Suprapubic skin (tissue), 4 donors: ENCODE data around the gene SYK.

Experiments used
- EP300 ChIP-seq: sonication (generic); formaldehyde crosslinking; IDR thresholded peaks from one replicate; pipeline ENCODE4 v1.6.1; 2017; ENCODE audit warnings: antibody characterized with exemption
- POLR2A ChIP-seq, 2 donors: fragments of 450-650 bp; IDR thresholded peaks; one replicate each; pipeline ENCODE4 v1.6.1; 2017; ENCODE audit warnings: antibody characterized with exemption in 2 of 2, mild to moderate bottlenecking in 2 of 2, moderate library complexity in 2 of 2
- POLR2AphosphoS5 ChIP-seq, 3 donors: sonication (generic); formaldehyde crosslinking; IDR thresholded peaks; one replicate each; pipeline ENCODE4 v1.6.1; 2017; ENCODE audit warnings: antibody characterized with exemption in 3 of 3
- TF ChIP-seq, protein P1 (sequence below), 2 donors: fragments of 200-600 bp in 1 of 2; fragments of 450-650 bp in 1 of 2; sonication (generic) in 1 of 2; IDR thresholded peaks; one replicate each; pipeline ENCODE4 v1.5.1; 2016 to 2019; ENCODE audit warnings: antibody characterized with exemption in 2 of 2, mild to moderate bottlenecking in 1 of 2, moderate library complexity in 1 of 2

DNA sequence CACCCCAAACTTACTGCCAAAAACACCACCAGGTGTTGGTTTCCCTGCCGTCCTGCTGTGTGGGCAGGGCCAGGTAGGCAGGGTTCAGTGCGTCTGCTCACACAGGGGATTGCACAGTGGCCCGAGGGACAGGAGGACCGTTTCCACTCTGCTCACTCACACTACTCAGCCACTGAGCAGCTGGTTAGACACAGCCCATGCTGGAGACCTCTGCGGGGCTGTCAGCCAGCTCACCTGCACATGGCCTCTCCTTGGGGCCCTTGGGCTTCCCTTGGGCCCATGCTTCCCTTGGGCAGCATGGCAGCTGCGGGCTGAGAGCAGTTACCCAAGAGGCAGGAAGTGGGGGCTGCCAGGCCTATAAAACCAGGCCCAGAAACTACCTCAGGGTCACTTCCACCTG lies 79.0 kb downstream of the SYK start:
- TF ChIP-seq, protein P1, sequence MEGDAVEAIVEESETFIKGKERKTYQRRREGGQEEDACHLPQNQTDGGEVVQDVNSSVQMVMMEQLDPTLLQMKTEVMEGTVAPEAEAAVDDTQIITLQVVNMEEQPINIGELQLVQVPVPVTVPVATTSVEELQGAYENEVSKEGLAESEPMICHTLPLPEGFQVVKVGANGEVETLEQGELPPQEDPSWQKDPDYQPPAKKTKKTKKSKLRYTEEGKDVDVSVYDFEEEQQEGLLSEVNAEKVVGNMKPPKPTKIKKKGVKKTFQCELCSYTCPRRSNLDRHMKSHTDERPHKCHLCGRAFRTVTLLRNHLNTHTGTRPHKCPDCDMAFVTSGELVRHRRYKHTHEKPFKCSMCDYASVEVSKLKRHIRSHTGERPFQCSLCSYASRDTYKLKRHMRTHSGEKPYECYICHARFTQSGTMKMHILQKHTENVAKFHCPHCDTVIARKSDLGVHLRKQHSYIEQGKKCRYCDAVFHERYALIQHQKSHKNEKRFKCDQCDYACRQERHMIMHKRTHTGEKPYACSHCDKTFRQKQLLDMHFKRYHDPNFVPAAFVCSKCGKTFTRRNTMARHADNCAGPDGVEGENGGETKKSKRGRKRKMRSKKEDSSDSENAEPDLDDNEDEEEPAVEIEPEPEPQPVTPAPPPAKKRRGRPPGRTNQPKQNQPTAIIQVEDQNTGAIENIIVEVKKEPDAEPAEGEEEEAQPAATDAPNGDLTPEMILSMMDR (IDR thresholded peaks at IDR 0.05): no peak
- TF ChIP-seq EP300: no peak
- TF ChIP-seq POLR2AphosphoS5 (IDR thresholded peaks at IDR 0.05): no peak
- TF ChIP-seq POLR2A (IDR thresholded peaks at IDR 0.05): no peak
